Fibroblast of lung (primary cell): ENCODE data around the gene RPH3AL. TPM values are rescaled to one million over a fixed set of nuclear protein-coding genes. Genes with fewer than 3 reads are reported as not detected.

Source experiments
- DNase-seq, 2 donors: peaks; one replicate each; pipeline versions ENCODE4 v3.0.0 to v3.0.0-alpha.2; 2010; ENCODE audit warnings: low read depth in 2 of 2
- H2AFZ ChIP-seq: 2 replicates; pipeline ENCODE4 v1.5.1; 2012; ENCODE audit warnings: low read length, control low read depth, inconsistent platforms
- H3K27ac ChIP-seq: 2 replicates; pipeline ENCODE4 v1.5.1; 2011; ENCODE audit warnings: low read length, control low read depth; ENCODE audit not compliant: insufficient read depth
- H3K27me3 ChIP-seq: 2 replicates; pipeline ENCODE4 v1.5.1; 2011; ENCODE audit warnings: mild to moderate bottlenecking, low read length; ENCODE audit not compliant: control insufficient read depth, insufficient read depth
- H3K36me3 ChIP-seq: 2 replicates; pipeline ENCODE4 v1.5.1; 2011; ENCODE audit warnings: low read length; ENCODE audit not compliant: control insufficient read depth, insufficient read depth
- H3K4me1 ChIP-seq: 2 replicates; pipeline ENCODE4 v1.5.1; 2011; ENCODE audit warnings: low read length; ENCODE audit not compliant: control insufficient read depth, insufficient read depth; ENCODE audit errors: extremely low read depth
- H3K4me2 ChIP-seq: 2 replicates; pipeline ENCODE4 v1.5.1; 2011; ENCODE audit warnings: low read length, control low read depth; ENCODE audit not compliant: insufficient read depth; ENCODE audit errors: extremely low read depth
- H3K4me3 ChIP-seq, 4 experiments: fragments of 200-600 bp in 1 of 4; sonication (generic) in 1 of 4; replicated peaks in 1 of 4; 2 replicates each; pipeline ENCODE4 v1.5.1; 2011 to 2016; ENCODE audit warnings: low read length in 4 of 4, low read depth in 3 of 4, mild to moderate bottlenecking in 3 of 4, control low read depth in 2 of 4, inconsistent platforms in 1 of 4, mixed read lengths in 1 of 4; ENCODE audit not compliant: insufficient read depth in 1 of 4; ENCODE audit errors: control extremely low read depth in 1 of 4
- H3K79me2 ChIP-seq: 2 replicates; pipeline ENCODE4 v1.5.1; 2012; ENCODE audit warnings: mild to moderate bottlenecking, low read length, inconsistent platforms; ENCODE audit not compliant: control insufficient read depth, insufficient read depth
- H3K9ac ChIP-seq: 2 replicates; pipeline ENCODE4 v1.5.1; 2011; ENCODE audit warnings: mild to moderate bottlenecking, low read length, control low read depth; ENCODE audit not compliant: insufficient read depth
- H3K9me3 ChIP-seq: 2 replicates; pipeline ENCODE4 v1.5.1; 2012; ENCODE audit warnings: low read depth, low read length; ENCODE audit not compliant: control insufficient read depth, insufficient read depth
- H4K20me1 ChIP-seq: 2 replicates; pipeline ENCODE4 v1.5.1; 2011; ENCODE audit warnings: low read length; ENCODE audit not compliant: control insufficient read depth, insufficient read depth; ENCODE audit errors: extremely low read depth
- EZH2 ChIP-seq: IDR thresholded peaks from 2 replicates; pipeline ENCODE4 v1.5.1; 2012; ENCODE audit warnings: low read length, control low read depth, mild to moderate bottlenecking; ENCODE audit errors: missing control alignments
- polyA plus RNA-seq, 2 donors: library from polyadenylated mRNA; depleted of rRNA in 1 of 2; stranded (reverse) in 1 of 2; unstranded in 1 of 2; fragments of >200 nt; gene quantifications; 2 replicates each; pipeline ENCODE4 v1.2.1, GENCODE V29; 2011 to 2012; ENCODE audit warnings: missing spikeins in 1 of 2
- total RNA-seq: library from RNA; depleted of rRNA; stranded (reverse); fragments of >200 nt; gene quantifications from 2 replicates; pipeline ENCODE4 v1.2.1, GENCODE V29; 2014
- TF ChIP-seq, protein P1 (sequence below), 2 donors: IDR thresholded peaks in 1 of 2; conservative IDR thresholded peaks in 1 of 2; 1 replicate in 1 of 2; 2 replicates in 1 of 2; pipeline ENCODE4 v1.5.1; 2011 to 2012; ENCODE audit warnings: low read length in 2 of 2, control low read depth in 1 of 2, inconsistent platforms in 1 of 2, low read depth in 1 of 2, mild to moderate bottlenecking in 1 of 2

The RPH3AL gene
- total and polyA plus RNA-seq, 2 donors (not counting 1 experiment from before 2014, with no cell fraction given): 0.49 to 3.0 TPM

DNA sequence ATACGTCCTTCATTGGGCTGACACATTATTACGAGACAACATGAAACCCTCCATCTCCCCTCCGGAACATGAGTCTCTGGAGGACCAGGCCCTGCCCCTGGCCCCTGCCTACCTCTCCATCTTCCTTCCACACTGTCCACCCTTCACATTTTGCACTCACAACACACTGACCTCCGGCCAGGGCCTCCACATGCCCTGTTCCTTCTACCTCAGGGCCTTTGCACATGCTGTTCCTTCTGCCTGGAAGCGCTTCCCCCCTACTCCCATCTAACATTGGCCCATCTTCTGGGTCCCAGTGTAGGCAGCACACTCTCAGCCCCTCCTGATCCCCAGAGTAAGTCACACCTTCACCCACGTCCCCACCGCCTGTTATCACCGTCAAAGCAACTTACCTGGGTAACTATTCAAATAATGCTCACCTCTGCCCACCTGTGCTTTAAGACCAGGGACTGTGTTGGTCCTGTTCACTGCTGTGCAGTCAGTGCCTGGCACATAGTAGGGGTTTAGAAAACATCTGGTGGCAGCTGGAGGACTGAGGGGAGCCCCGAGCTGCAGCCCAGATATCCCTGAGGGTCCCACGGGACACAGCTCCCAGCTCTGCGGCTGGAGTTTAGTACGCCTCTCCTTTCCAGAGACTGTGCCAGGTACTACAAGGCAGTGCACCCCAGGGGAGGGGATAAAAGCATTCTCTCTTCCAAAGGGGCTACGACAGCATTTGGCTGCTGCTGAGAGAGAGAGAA lies 27.2 kb downstream of the RPH3AL start:
- no peaks in the 10 kb centered on the region for H4K20me1 ChIP-seq
- TF ChIP-seq, protein P1, sequence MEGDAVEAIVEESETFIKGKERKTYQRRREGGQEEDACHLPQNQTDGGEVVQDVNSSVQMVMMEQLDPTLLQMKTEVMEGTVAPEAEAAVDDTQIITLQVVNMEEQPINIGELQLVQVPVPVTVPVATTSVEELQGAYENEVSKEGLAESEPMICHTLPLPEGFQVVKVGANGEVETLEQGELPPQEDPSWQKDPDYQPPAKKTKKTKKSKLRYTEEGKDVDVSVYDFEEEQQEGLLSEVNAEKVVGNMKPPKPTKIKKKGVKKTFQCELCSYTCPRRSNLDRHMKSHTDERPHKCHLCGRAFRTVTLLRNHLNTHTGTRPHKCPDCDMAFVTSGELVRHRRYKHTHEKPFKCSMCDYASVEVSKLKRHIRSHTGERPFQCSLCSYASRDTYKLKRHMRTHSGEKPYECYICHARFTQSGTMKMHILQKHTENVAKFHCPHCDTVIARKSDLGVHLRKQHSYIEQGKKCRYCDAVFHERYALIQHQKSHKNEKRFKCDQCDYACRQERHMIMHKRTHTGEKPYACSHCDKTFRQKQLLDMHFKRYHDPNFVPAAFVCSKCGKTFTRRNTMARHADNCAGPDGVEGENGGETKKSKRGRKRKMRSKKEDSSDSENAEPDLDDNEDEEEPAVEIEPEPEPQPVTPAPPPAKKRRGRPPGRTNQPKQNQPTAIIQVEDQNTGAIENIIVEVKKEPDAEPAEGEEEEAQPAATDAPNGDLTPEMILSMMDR (conservative IDR thresholded peaks at IDR 0.05 in 1 of 2, IDR thresholded peaks at IDR 0.05 in 1 of 2; ENCODE audit: low read depth in 1 of 2, low read length in 2 of 2): no peak
- TF ChIP-seq EZH2: no peak
- H3K9me3 ChIP-seq: no peaks in the 10 kb centered on the region
- H3K4me3 ChIP-seq: no peak overlapping the region
- no peak overlapping the region for H2AFZ ChIP-seq
- H3K27ac ChIP-seq: no peak overlapping the region
- H3K4me2 ChIP-seq: no peak overlapping the region
- no peaks in the 10 kb centered on the region for H3K36me3 ChIP-seq
- H3K9ac ChIP-seq: no peak overlapping the region
- H3K27me3 ChIP-seq: peaks cover 3% of the 10 kb centered on the region
- no peaks in the 10 kb centered on the region for H3K4me1 ChIP-seq
- DNase-seq: no peak
- no peaks in the 10 kb centered on the region for H3K79me2 ChIP-seq

GRCh38 chr17:323721-324571 lies 28.7 kb downstream of the RPH3AL start:
- no peak for DNase-seq
- TF ChIP-seq EZH2: no peak
- TF ChIP-seq, protein P1 (conservative IDR thresholded peaks at IDR 0.05 in 1 of 2, IDR thresholded peaks at IDR 0.05 in 1 of 2; ENCODE audit: low read depth in 1 of 2, low read length in 2 of 2): no peak

GRCh38 chr17:323181-323580 lies 29.4 kb downstream of the RPH3AL start:
- H2AFZ ChIP-seq: no peak overlapping the region

More at GRCh38 chr17:323721-324571, 28.7 kb downstream of the RPH3AL start:
- no peak overlapping the region for H3K4me2 ChIP-seq
- no peak overlapping the region for H3K9ac ChIP-seq
- no peaks in the 10 kb centered on the region for H3K79me2 ChIP-seq
- no peak overlapping the region for H3K27ac ChIP-seq
- H3K4me3 ChIP-seq: no peak overlapping the region
- H3K36me3 ChIP-seq: no peaks in the 10 kb centered on the region
- H3K9me3 ChIP-seq: no peaks in the 10 kb centered on the region
- peaks cover 3% of the 10 kb centered on the region for H3K27me3 ChIP-seq
- no peaks in the 10 kb centered on the region for H3K4me1 ChIP-seq
- H2AFZ ChIP-seq: no peak overlapping the region
- no peaks in the 10 kb centered on the region for H4K20me1 ChIP-seq

More at GRCh38 chr17:323181-323580, 29.4 kb downstream of the RPH3AL start:
- H3K79me2 ChIP-seq: no peaks in the 10 kb centered on the region
- no peak overlapping the region for H3K4me3 ChIP-seq
- H4K20me1 ChIP-seq: no peaks in the 10 kb centered on the region
- H3K27me3 ChIP-seq: peaks cover 3% of the 10 kb centered on the region
- H3K27ac ChIP-seq: no peak overlapping the region
- TF ChIP-seq, protein P1 (conservative IDR thresholded peaks at IDR 0.05 in 1 of 2, IDR thresholded peaks at IDR 0.05 in 1 of 2; ENCODE audit: low read depth in 1 of 2, low read length in 2 of 2): no peak
- no peak for TF ChIP-seq EZH2
- DNase-seq: no peak
- H3K36me3 ChIP-seq: no peaks in the 10 kb centered on the region
- H3K9ac ChIP-seq: no peak overlapping the region
- no peaks in the 10 kb centered on the region for H3K4me1 ChIP-seq
- no peaks in the 10 kb centered on the region for H3K9me3 ChIP-seq
- no peak overlapping the region for H3K4me2 ChIP-seq
